Stimulated activated CD4-positive, alpha-beta T cell treated with anti-CD3 and anti-CD28 coated beads, Interleukin-4, amount 100 ng/mL, for 4 hours (primary cell): ENCODE measurements around the gene PFN4.
"Not testable (repeated sequence)": the region's sequence is repeated elsewhere in the genome, so short reads cannot be mapped to it uniquely, and the experiment has no call there.

Experiments
- DNase-seq, 2 experiments: peaks; one replicate each; pipeline ENCODE4 v3.0.0-alpha.2; 2020

Gene PFN4

GRCh38 chr2:24110660-24111303, 12.4 kb downstream of the PFN4 start:
- no peak for DNase-seq

GRCh38 chr2:24109431-24109830, 13.7 kb downstream of the PFN4 start:
- not testable (repeated sequence) for DNase-seq

GRCh38 chr2:24107336-24107735, 15.8 kb downstream of the PFN4 start:
- DNase-seq = no peak

GRCh38 chr2:24106786-24107185, 16.3 kb downstream of the PFN4 start:
- no peak for DNase-seq

DNA sequence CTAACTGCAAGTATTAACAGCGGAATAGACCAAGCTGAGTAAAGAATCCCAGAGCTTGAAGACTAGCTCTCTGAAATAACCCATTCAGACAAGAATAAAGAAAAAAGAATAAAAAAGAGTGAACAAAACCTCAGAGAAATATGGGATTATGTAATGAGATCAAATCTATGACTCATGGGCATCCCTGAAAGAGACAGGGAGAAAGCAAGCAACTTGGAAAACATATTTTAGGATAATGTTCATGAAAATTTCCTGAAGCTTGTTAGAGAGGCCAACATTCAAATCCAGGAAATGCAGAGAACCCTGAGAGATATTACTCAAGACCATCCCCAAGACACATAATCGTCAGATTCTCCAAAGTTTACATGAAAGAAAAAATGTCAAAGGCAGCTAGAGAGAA, 17.3 kb downstream of the PFN4 start:
- no peak for DNase-seq

- DNase-seq = no peak
Observed at GRCh38 chr2:24104906-24105305, 18.2 kb downstream of the PFN4 start.

DNA sequence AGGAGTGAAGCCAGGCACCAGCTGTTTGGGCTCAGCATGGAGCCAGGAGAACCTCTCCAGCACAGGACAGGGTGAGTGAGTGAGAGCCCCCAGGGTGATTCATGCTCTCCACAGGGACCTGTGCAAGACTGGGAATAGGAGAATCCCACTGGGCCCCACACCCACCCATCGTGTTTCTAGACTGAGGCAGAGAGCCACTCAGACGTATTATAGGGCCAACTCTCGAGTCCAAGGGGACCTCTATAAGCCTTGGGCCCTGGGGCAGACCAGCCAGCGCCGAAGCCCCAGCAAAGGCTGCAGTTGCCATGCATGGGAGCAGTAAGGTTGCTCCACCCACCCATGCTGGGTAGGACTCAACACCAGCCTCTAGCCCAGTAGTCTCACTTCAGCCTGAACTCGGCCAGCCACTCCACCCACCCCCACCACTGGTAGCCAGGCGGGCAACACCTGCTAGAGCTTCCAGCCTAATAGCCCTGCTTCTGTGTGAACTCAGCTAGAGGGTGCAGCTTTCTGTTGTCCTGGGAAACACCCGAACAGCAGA, 19.0 kb downstream of the PFN4 start:
- no peak for DNase-seq

GRCh38 chr2:24102677-24103076, 20.5 kb downstream of the PFN4 start:
- DNase-seq = no peak

DNA sequence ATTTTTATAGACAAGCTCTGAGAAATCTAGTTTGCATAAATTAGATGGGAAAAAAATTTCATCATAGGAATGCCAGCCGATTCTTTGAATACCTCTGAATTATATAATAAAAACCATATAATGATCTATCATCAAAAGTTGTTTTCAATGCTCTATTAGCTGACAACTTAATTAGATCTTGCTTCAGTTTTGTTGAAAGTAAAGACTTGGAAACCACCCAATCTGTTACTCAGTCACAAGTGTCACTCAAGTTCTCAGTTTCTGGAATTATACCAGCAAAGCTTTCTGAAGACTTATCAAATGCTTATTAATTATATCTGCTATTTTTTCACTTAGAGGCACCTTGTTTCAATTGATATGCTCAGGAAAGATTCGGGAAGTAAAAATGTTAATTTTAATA, 21.1 kb downstream of the PFN4 start:
- DNase-seq = no peak

DNA sequence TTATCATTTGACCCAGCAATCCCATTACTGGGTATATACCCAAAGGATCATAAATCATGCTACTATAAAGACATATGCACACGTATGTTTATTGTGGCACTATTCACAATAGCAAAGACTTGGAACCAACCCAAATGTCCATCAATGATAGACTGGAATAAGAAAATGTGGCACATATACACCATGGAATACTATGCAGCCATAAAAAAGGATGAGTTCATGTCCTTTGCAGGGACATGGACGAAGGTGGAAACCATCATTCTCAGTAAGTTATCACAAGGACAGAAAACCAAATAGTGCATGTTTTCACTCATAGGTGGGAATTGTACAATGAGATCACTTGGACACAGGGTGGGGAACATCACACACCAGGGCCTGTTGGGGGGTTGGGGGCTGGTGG, 22.4 kb downstream of the PFN4 start:
- not testable (repeated sequence) for DNase-seq

DNA sequence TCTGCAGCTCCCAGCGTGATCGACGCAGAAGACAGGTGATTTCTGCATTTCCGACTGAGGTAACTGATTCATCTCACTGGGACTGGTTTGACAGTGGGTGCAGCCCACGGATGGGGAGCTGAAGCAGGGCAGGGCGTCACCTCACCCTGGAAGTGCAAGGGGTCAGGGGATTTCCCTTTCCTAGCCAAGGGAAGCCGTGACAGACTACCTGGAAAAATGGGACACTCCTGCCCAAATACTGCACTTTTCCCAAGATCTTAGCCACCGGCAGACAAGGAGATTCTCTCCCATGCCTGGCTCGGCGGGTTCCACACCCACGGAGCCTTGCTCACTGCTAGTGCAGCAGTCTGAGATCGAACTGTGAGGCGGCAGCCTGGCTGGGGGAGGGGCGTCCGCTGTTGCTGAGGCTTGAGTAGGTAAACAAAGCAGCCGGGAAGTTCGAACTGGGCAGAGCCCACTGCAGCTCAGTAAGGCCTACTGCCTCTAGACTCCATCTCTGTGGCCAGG, 27.9 kb downstream of the PFN4 start:
- DNase-seq = not testable (repeated sequence)

DNA sequence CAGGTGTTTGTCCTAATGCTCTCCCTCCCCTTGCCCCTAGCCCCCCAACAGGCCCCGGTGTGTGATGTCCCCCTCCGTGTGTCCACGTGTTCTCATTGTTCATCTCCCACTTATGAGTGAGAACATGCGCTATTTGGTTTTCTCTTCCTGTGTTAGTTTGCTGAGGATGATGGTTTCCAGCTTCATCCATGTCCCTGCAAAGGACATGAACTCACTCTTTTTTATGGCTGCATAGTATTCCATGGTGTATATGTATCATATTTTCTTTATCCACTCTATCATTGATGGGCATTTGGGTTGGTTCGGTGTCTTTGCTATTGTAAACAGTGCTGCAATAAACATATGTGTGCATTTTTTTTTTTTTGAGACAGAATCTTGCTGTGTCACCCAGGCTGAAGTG, 29.9 kb downstream of the PFN4 start:
- not testable (repeated sequence) for DNase-seq

- no peak for DNase-seq
Observed at GRCh38 chr2:24088821-24089359, 34.2 kb downstream of the PFN4 start.

DNA sequence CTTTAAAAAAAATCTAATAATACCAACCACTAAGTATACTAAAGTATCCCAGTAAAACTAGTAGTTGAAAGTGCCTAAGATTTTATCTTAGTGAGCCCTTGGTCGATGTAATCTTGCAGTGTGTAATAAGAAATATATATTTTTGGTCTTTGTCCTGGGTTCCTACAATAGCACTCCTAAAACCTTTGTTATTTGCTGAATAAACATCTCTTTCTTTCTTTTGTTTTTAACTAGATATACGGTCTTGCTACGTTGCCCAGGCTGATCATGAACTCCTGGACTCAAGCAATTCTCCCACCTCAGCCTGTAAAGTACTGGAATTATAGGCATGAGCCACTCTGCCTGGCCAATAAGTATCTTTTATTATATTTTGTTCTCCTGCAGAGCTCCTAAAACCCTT, 36.1 kb downstream of the PFN4 start:
- no peak for DNase-seq

GRCh38 chr2:24086241-24086640, 36.9 kb downstream of the PFN4 start:
- DNase-seq = no peak

- no peak for DNase-seq
Observed at GRCh38 chr2:24085200-24085489, 38.0 kb downstream of the PFN4 start.

GRCh38 chr2:24084386-24085199, 38.5 kb downstream of the PFN4 start, which contains the start of gene TP53I3:
TSS of gene TP53I3 (minus strand) at chr2:24084834. CDS start at chr2:24084326, 508 bp downstream.
- peak; percentile 64 to 83 for DNase-seq

DNA sequence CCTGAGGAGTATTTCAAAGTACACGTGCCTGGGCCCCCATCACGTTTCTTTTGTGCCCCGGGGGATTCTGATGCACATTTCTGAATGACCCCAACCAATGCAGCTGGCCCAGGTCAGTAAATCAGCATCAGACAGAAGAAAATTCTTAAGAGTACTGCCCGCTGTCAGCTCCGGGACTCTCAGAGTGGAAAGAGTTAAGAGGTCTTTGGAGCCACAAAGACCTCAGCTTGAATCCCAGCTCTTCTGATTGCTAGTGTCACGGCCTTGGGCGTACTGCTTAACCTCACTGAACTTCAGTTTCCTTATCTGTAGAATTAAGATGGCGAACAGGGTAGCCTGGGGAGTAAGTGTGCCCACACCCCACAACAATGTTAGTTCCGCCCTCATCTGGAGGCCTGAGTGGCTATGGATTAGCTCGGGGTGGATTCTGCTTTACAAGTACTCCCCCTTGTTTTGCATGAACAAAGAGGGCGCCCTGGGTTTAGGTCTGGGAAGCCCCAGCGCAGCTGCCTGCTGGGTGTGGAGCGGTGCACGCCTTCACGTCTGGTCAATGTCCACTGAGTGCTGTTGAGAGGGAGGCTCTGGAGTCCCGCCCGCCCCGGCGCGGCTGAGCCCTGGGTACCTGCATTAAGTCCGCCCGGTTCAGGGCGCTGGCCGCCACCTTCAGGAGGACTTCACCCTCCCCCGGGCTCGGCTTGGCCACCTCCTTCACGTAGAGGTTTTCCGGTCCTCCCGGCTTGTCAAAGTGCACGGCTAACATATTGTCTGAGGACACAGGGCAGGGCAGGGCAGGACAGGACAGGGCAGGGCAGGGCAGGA, 39.4 kb downstream of the PFN4 start:
- no peak for DNase-seq

- no peak for DNase-seq
Observed at GRCh38 chr2:24082787-24083566, 40.2 kb downstream of the PFN4 start.

DNA sequence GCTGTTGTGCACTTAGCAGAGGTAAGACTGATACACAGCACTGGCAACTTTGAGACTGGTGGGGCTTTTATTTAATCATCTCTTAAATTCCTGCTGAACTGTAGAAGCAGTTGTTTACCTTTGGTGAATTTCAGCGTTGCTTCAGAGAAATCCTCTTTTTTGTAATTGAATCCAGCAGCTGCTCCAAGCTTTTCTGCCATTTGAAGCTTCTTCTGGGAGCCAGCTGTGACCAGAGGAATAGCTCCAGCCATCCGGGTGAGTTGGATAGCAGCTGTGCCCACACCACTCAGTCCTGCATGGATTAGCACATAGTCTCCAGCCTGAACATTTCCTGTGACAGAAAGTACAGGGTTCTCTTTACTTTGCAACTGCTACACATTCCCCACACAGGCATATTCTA, 42.4 kb downstream of the PFN4 start:
- DNase-seq = no peak

DNA sequence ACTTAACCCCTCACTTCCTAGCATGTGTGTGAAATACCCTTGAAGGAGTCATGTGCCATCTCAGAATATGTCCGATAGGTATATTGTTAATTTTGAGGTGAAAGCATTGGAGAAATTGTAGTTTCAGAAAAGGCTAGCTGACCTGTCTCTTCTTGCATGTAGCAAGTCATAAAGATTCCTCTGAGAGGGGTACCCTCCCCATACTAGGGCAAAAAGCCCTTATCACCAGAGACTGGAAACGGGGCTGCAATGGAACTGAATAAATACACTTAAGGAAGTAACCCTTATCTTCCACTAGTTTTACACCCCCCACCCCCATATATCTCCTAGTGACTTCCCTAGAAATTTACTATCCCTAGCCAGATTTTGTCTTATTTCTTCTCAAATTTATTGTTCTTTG, 45.3 kb downstream of the PFN4 start:
- no peak for DNase-seq

- DNase-seq = no peak
Observed at GRCh38 chr2:24077535-24077877, 45.6 kb downstream of the PFN4 start.
